ENCODE measurements around the gene ATG2A.

DNA sequence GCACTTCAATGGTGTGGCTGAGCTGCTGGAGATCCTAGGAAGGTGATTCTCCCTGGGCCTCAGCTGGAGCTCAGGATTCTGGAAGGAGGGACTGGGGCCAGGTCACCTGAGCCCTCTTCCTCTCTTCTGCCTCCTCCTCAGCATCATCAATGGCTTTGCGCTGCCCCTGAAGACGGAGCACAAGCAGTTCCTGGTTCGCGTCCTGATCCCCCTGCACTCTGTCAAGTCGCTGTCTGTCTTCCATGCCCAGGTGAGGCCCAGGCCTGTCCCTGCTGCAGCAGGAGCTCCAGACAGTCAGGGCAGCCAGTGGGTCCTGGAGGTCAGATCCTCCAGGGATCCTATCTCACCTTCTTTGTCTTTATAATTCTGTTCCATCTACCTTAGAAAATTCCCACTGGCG is 13.3 kb upstream of the ATG2A start:
- TF ChIP-seq POLR2AphosphoS5 (IDR thresholded peaks at IDR 0.05; ENCODE audit: low read depth, low read length) (no peak), TAF1 (IDR thresholded peaks at IDR 0.05; ENCODE audit: low read depth, low read length) (no peak), POLR2A (IDR thresholded peaks at IDR 0.05; ENCODE audit: low read depth, low read length) (no peak), SPI1 (IDR thresholded peaks at IDR 0.05; ENCODE audit: low read depth, low read length) (no peak)

Measured in GM12891 (cell line).